Mesenteric fat pad (tissue), 1 donor: ENCODE results near the gene PKN1. TPM values are rescaled to one million over a fixed set of nuclear protein-coding genes. Genes with fewer than 3 reads are reported as not detected.
"Not testable (repeated sequence)": the region's sequence is repeated elsewhere in the genome, so short reads cannot be mapped to it uniquely, and the experiment has no call there.

ENCODE experiments used
- DNase-seq: peaks from one replicate; pipeline ENCODE4 v3.0.0-alpha.2; 2020; ENCODE audit warnings: low spot score
- total RNA-seq: library from RNA; stranded (reverse); fragmentation: NEBNext Ultra II Directional; extraction: Animal tissue kit (Norgen Biotek cat#: 25700); gene quantifications from one replicate; pipeline ENCODE4 v1.2.1, GENCODE V29; 2021
- donor health status: DM: yes; HTN: yes; CAD: no.

The PKN1 gene
- total RNA-seq, 1 donor from 2014 or later, result 142 TPM

DNA sequence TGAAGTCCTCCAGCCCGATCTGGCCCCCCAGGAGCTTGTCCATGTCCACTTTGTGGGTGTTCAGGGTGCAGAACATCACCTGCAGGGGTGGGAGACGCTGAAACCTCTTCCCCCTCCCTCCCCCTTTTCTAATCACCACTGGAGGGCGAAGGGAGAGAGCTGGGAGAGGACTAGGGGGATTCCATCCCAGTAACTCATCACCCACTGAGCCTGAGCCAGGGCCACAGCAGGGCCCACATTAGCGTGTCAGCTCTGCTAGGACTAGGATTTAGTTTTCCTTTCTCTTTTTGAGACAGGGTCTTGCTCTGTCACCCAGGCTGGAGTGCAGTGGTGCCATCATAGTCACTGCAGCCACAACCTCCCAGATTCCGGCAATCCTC lies 47.6 kb downstream of the PKN1 start:
- DNase-seq, result no peak

- DNase-seq, result no peak
Observed at GRCh38 chr19:14482172-14482941, 49.3 kb downstream of the PKN1 start.

DNA sequence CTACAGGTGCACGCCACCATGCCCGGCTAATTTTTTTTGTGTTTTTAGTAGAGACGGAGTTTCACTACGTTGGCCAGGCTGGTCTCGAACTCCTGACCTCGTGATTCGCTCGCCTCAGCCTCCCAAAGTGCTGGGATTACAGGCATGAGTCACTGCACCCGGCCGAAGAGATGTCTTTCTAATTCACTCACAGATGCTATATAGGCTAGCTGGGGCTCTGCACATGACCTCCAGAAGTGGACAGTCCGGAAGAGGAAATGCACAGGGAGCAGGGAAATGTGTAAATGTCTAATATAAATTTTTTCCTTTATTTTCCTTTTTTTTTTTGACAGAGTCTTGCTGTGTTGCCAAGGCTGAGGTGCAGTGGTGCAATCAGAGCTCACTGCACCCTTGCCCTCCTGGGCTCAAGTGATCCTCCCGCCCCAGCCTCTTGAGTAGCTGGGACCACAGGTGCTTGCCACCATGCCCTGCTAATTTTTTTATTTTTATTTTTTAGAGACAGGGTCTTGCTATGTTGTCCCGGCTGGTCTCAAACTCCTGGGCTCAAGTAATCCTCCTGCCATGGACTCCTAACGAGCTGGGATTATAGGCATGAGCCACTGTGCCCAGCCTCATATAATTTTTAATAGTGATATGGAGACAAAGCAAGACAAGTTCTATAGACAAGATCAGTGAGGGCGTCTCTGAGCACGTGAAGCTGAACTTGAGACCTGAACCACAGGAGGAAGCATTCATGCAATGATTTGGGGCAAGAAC lies 54.4 kb downstream of the PKN1 start:
- DNase-seq, result no peak

DNA sequence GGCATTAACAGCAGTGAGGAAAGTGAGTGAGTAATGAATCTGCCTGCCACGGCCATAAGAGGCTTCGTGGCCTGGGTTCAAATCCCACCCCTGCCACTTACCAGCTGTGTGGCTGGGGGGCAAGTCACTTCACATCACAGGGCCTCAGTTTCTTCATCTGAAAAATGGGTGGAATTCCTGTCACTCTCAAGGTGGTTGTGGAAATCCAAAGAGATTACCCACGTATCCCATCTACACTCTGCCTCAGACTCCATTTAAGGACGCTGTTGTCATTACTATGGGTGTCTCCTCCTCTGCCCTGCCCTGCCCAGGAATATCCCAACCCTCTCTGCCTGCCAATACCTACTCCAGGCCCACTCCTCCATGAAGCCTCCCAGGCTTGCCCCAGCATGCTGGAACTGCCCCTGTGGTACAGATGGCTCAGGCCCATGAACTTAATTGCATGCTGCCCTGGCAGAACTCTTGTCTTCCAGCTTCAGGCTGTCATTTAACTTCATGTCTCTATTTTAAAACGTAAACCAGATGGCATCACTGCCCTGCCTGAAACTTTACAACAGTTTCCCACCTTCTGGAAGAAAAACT lies 59.7 kb downstream of the PKN1 start:
- no peak for DNase-seq

GRCh38 chr19:14494411-14494810 lies 61.3 kb downstream of the PKN1 start:
- no peak for DNase-seq

DNA sequence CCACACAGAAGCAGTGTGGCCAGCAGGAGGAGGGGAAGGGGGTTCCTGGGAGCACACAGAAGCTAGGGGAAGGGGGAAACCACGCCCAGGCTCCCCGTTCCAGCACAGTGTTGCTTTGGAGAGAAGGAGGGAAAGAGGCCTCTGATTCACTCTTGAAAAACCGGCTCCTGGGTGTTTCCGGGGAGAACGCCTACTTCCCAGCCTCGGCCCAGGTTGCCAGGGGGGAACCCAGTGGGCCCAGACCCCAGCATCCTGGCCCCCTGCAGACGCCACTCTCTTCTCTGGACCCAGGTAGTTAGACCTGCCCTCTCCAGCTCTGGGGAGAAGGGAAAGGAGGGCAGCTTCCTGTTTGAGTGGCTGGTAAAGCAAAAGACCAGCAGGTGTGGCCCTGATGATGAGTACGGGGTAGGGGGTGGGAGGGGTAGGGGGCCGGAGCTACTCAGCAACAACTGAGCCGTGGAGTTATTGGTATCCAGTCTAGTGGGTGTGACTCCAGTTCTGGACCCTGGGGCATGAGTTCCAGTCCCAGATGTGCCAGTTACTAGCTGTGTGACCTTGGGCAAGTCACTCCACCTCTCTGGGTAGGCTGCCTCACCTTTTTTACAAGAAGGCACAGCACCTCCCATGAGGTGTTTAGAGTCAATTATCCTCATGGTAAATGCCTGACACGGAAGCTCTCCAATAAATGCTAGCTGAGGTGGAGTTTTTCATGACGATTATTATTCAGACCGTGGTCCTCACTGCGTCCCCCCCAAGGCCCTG lies 62.0 kb downstream of the PKN1 start:
- no peak for DNase-seq

GRCh38 chr19:14495672-14496028 lies 62.5 kb downstream of the PKN1 start:
- DNase-seq, result no peak

DNA sequence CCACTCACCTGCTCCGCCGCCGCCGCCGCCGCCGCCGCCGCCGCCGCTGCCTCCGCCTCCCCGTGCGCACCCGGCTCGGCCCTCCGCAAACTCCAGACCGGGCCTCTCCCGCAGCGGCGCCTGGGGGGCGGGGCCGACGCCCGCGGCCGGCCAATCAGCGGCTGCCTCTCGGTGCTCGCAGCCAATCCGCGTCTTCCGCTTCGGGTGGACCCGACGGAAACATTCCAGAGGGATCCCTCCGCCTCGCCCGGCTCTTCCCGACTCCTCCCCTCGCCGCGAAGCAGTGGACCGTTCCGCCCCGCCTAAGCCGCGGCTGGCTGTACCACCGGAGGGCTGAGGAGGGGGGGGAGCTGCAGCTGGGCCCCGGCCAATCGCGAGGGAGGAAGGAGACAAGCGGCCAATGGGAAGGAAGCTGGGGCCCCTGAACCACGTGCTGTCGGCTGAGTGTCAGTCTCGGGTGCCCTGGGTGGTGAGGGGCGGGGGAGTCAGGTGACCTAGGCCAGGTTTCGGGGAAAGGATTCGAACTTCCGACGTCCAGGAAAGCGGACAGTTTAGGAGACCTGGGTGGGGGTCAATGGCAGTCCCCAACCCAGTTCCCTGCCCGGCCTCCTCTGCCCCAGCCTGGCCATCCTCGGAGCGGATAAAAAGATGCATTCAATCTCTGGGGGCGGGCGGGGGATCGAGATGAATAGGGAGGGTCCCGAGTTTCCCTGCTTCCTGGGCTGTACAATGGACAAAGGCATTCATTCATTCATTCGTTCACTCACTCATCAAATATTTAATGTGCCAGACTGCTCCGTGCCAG lies 63.1 kb downstream of the PKN1 start, which contains the start of gene GIPC1:
Gene GIPC1, minus strand, starts transcription at position 99 of the 805 bp plus-strand sequence. CDS start 13,151 bp downstream, outside the sequence.
- peak; percentile 99 for DNase-seq

DNA sequence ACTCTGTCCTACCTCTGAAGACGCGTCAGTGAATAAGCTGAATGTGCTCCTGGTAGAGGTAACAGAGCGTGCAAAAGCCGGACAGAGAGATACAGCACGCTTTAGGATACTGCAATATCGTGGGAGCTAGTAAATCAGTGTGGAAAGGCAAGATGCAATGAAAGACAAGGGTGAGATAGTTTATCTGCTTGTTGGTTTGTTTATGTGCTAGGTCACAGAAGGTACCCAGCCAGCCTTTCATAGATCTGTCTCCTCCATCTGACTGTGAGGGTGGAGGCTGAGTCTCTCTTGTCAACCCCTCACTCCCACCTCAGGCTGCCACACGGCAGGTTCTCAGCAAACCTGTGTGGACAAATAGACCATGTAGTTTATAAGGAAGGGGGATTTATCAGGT lies 63.7 kb downstream of the PKN1 start:
- DNase-seq, result no peak

- no peak for DNase-seq
Observed at GRCh38 chr19:14497228-14497921, 64.3 kb downstream of the PKN1 start.

- DNase-seq, result no peak
Observed at GRCh38 chr19:14502334-14503092, 69.4 kb downstream of the PKN1 start.

GRCh38 chr19:14503285-14503684 lies 70.2 kb downstream of the PKN1 start:
- no peak for DNase-seq

DNA sequence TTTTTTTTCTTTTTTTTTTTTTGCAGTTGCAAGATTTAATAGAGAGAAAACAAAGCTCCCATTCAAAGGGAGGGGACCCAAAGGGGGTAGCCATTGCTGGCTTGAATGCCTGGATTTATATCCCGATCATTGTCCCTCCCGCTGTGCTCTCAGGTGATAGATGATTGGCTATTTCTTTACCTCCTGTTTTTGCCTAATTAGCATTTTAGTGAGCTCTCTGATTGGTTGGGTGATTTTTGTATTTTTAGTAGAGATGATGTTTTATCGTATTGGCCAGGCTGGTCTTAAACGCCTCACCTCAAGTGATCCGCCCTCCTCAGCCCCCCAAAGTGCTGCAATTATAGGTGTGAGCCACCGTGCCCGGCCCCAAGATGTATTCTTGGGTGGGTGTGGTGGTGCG lies 71.5 kb downstream of the PKN1 start:
- not testable (repeated sequence) for DNase-seq

GRCh38 chr19:14505488-14506239 lies 72.6 kb downstream of the PKN1 start:
- DNase-seq, result no peak

DNA sequence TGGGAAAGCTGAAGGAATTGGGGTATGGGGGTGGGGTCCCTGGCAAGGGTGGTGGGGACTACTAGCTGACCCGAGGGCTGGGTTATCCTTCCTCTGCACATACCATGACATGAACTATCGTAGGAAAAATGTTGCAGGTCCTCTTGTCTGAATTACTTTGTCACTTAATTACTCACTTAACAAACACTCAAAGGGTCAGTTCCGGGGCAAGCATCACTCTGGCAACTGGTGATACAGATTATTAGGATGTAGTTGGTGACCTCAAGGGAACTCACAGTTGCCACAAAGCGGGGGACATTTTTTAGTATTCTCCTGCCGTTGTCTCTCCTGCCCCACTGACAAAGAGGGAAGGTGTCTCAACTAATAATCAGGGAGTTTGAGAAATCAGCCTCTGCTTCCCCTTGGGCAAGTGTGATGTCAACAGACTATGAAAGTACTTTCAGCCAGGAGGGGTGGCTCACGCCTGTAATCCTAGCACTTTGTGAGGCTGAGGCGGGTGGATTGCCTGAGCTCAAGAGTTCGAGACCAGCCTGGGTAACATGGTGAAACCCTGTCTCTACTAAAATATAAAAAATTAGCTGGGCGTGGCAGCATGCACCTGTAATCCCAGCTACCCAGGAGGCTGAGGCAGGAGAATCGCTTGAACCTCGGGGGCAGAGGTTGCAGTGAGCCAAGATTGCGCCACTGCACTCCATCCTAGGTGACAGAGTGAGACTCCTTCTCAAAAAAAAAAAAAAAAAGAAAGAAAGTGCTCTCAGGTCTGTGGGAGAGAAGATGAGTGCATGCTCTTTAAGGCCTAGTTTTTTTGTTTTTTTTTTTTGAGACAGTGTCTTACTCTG lies 74.8 kb downstream of the PKN1 start:
- no peak for DNase-seq

DNA sequence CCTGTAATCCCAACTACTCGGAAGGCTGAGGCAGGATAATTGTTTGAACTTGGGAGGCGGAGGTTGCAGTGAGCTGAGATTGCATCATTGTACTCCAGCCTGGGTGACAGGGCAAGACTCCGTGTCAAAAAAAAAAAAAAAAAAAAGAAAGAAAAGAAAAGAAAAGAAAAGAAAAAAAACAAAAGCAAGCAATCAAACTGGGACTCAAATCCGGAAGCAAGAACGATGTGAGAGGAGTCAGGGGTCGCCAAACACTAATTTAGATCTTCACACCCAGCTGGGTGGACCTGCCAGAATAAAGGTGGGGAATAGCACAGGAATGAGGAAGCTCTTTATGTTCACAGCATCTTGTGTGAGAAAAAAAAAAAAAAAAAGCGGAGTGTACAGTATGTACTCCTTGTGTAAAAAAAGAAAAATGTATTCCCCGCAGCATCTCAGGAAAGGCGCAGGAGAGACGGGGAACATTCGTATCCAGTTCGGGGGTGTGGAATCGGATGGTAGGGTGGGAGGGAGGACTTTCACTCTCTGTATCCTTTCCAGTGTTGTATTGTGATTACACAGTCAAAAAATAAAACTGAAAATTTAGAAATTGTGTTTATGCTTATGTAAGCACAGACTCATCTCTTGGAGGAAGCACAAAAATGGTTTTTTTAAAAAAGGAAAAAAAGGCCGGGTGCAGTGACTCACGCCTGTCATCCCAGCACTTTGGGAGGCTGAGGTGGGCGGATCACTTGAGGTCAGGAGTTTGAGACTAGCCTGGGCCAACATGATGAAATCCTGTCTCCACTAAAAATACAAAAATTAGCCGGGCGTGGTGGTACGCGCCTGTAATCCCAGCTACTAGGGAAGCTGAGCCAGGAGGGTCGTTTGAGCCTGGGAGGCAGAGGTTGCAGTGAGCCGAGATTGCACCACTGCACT lies 77.5 kb downstream of the PKN1 start:
- DNase-seq, result no peak

DNA sequence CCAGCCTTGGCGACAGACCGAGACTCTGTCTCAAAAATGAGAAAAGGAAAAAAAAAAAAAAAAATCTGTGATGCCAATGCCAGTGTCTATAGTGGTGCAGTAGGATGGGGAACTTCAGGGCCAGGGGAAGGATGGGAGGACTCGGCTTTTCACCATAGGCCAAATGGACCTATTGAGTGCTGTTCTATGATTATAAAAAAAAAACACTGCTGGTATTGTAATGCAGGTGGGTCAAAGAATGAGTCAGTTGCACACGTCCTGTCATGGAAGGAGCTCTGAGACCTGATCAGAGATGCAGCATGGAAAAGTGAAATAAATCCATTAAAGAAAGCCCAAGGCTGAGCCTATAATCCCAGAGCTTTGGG lies 78.1 kb downstream of the PKN1 start:
- no peak for DNase-seq
